Suprapubic skin (tissue), 3 donors: ENCODE data around the gene GPBAR1.

Source experiments
- EP300 ChIP-seq: sonication (generic); formaldehyde crosslinking; IDR thresholded peaks from one replicate; pipeline ENCODE4 v1.6.1; 2017; ENCODE audit warnings: antibody characterized with exemption
- POLR2A ChIP-seq, 2 donors: fragments of 450-650 bp; IDR thresholded peaks; one replicate each; pipeline ENCODE4 v1.6.1; 2017; ENCODE audit warnings: antibody characterized with exemption in 2 of 2, mild to moderate bottlenecking in 2 of 2, moderate library complexity in 2 of 2
- TF ChIP-seq, protein P1 (sequence below), 2 donors: fragments of 200-600 bp in 1 of 2; fragments of 450-650 bp in 1 of 2; sonication (generic) in 1 of 2; IDR thresholded peaks; one replicate each; pipeline ENCODE4 v1.5.1; 2016 to 2019; ENCODE audit warnings: antibody characterized with exemption in 2 of 2, mild to moderate bottlenecking in 1 of 2, moderate library complexity in 1 of 2

DNA sequence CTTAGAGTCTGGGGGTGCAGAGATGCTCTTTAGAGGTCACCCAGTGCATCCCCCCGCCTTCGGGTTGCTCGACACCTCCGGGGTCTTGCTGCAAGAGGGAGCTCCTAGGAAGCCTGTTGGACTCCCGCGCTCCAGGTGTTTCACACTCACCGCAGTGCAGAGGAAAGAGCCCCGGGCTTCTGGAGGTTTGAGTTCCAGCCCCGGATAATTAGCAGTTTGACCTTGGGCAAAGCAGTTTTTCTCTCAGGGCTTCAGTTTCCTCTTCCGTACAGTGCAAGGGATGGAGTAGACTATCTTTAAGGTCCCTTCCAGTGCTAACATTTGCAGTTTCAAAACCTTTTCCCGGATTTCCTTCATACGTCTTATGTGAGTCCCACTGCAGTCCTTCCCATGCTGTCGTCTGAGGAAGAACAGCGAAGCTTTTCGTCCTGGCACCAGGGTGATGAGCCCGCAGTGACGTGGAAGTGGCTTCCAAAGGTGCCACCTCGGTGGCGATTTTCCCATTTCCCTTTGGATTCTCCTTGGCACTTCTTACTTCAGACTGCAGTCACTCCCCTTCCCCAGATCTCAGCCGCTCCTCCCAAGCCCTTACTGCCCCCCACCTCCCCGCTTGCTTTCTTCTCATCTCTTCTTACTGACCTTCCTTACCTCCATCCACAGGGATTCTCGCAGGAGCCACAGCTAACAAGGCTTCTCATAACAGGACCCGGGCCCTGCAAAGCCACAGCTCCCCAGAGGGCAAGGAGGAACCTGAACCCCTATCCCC, 10.1 kb downstream of the GPBAR1 start:
- TF ChIP-seq, protein P1, sequence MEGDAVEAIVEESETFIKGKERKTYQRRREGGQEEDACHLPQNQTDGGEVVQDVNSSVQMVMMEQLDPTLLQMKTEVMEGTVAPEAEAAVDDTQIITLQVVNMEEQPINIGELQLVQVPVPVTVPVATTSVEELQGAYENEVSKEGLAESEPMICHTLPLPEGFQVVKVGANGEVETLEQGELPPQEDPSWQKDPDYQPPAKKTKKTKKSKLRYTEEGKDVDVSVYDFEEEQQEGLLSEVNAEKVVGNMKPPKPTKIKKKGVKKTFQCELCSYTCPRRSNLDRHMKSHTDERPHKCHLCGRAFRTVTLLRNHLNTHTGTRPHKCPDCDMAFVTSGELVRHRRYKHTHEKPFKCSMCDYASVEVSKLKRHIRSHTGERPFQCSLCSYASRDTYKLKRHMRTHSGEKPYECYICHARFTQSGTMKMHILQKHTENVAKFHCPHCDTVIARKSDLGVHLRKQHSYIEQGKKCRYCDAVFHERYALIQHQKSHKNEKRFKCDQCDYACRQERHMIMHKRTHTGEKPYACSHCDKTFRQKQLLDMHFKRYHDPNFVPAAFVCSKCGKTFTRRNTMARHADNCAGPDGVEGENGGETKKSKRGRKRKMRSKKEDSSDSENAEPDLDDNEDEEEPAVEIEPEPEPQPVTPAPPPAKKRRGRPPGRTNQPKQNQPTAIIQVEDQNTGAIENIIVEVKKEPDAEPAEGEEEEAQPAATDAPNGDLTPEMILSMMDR (IDR thresholded peaks at IDR 0.05), result no peak
- TF ChIP-seq EP300 (no peak), POLR2A (IDR thresholded peaks at IDR 0.05) (no peak)
